Measurements from ENCODE around the gene FAM184A. TPM values are rescaled to one million over a fixed set of nuclear protein-coding genes. Genes with fewer than 3 reads are reported as not detected.

Gene FAM184A
- total and polyA plus RNA-seq, 2 of the 8 experiments (the other 6 are each of a cell fraction or from before 2014, with no cell fraction given), result 6.3 to 11.3 TPM

DNA sequence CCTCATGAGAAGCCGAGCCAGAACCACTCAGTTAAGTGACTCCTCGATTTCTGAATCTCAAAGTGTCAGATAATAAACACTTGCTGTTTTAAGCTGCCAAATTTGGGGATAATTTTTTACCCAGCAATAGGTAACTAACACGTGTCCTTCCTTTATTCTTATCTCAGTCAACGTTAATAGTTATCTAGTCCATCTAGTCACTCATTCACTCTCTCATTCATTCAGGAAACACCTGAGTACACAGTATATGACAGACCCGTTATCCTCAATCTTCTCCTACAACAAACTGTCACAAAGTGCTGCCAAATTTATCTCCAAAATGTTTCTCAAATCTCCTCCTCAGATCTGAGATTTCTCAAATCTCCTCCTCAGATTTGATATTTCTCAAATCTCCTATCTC is 13.1 kb downstream of the FAM184A start:
- H3K79me2 ChIP-seq (ENCODE audit: control insufficient read depth in 1 of 2, insufficient read depth in 2 of 2, low read length in 2 of 2), result no peaks in the 10 kb centered on the region
- H2BK20ac ChIP-seq (ENCODE audit: low read length), result no peak overlapping the region
- H4K91ac ChIP-seq (replicated peaks; ENCODE audit: insufficient read length, low read length), result no peak overlapping the region
- H3K27ac ChIP-seq (ENCODE audit: low read depth, low read length), result no peak overlapping the region
- H4K5ac ChIP-seq (ENCODE audit: insufficient read length, low read depth, low read length), result no peak overlapping the region
- no peak overlapping the region for H2BK120ac ChIP-seq (replicated peaks; ENCODE audit: low read depth, low read length)
- no peak overlapping the region for H2AK5ac ChIP-seq (ENCODE audit: low read depth, low read length)
- no peaks in the 10 kb centered on the region for H3K79me1 ChIP-seq (ENCODE audit: low read depth, low read length)
- H3K56ac ChIP-seq (replicated peaks; ENCODE audit: insufficient read length, low read depth, low read length), result no peak overlapping the region
- H3K4ac ChIP-seq (replicated peaks; ENCODE audit: insufficient read length, low read depth, low read length), result no peak overlapping the region
- H2BK5ac ChIP-seq (ENCODE audit: low read depth, low read length), result no peak overlapping the region
- no peaks in the 10 kb centered on the region for H3K9me3 ChIP-seq (ENCODE audit: insufficient read depth in 2 of 2, low read depth in 1 of 2, low read length in 1 of 2)
- H3K4me3 ChIP-seq (ENCODE audit: extremely low read depth in 1 of 4, insufficient read depth in 2 of 4, low read depth in 3 of 4, low read length in 4 of 4), result no peak overlapping the region
- no peaks in the 10 kb centered on the region for H4K20me1 ChIP-seq (replicated peaks in 1 of 2; ENCODE audit: control insufficient read depth in 1 of 2, insufficient read depth in 2 of 2, low read length in 2 of 2)
- H3K36me3 ChIP-seq (ENCODE audit: control insufficient read depth in 2 of 4, insufficient read depth in 4 of 4, low read length in 3 of 4), result no peaks in the 10 kb centered on the region
- no peak overlapping the region for H3K9ac ChIP-seq (replicated peaks in 1 of 4; ENCODE audit: extremely low read depth in 1 of 4, low read depth in 3 of 4, low read length in 3 of 4)
- FAIRE-seq (no peak), DNase-seq (ENCODE audit: low read depth in 1 of 2, low spot score in 2 of 2) (no peak)
- H4K8ac ChIP-seq (ENCODE audit: extremely low read depth, insufficient read depth, low read length), result no peak overlapping the region
- ChIA-PET CTCF (ENCODE audit: partially characterized antibody) (interaction anchor here (0.6 to 1.5 kb wide), 2 partner anchors 13 to 32 kb away, joined by 3 read pairs; no protein-coding TSS in a partner anchor), POLR2A (ENCODE audit: partially characterized antibody) (interaction anchor here (1.5 kb wide), 1 partner anchor 12 kb away, joined by 5 read pairs; the partner anchor contains the start of gene FAM184A)
- H3K4me1 ChIP-seq (replicated peaks in 1 of 4; ENCODE audit: control insufficient read depth in 3 of 4, insufficient read depth in 4 of 4, low read length in 3 of 4), result no peaks in the 10 kb centered on the region; a peak in 1 of 7 replicates
- no peak overlapping the region for H3K14ac ChIP-seq (ENCODE audit: insufficient read length)
- no peaks in the 10 kb centered on the region for H3K23me2 ChIP-seq (ENCODE audit: low read depth, low read length)
- no peak overlapping the region for H2BK15ac ChIP-seq (ENCODE audit: low read length)
- H2BK12ac ChIP-seq (ENCODE audit: low read depth, low read length), result no peak overlapping the region
- H3K23ac ChIP-seq (ENCODE audit: insufficient read length), result no peak overlapping the region
- H3K4me2 ChIP-seq (ENCODE audit: insufficient read depth in 1 of 2, low read depth in 2 of 2, low read length in 2 of 2), result no peak overlapping the region
- 86% methylated on average over 5 of the region's 5 CpGs; no CpG with 5 or more reads in 1 of the 2 experiments for WGBS, 2 experiments (ENCODE audit: extremely low coverage in 1 of 2, insufficient coverage in 1 of 2, insufficient read length in 1 of 2, insufficient replicate concordance in 2 of 2, low coverage in 1 of 2, low lambda C conversion rate in 2 of 2, missing lambda C conversion rate in 1 of 2)
- H3K18ac ChIP-seq (ENCODE audit: extremely low read depth, low read length), result no peak overlapping the region
- H3K27me3 ChIP-seq (replicated peaks in 1 of 4; ENCODE audit: control insufficient read depth in 3 of 4, extremely low read depth in 1 of 4, insufficient read depth in 3 of 4, low read length in 3 of 4), result no peaks in the 10 kb centered on the region
- H2AFZ ChIP-seq (ENCODE audit: low read length), result no peak overlapping the region
- TF ChIP-seq CTBP2 (IDR thresholded peaks at IDR 0.05; ENCODE audit: borderline replicate concordance, insufficient read depth, insufficient read length, low read length), result no peak
- TF ChIP-seq, protein P1, sequence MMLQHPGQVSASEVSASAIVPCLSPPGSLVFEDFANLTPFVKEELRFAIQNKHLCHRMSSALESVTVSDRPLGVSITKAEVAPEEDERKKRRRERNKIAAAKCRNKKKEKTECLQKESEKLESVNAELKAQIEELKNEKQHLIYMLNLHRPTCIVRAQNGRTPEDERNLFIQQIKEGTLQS (IDR thresholded peaks at IDR 0.05; ENCODE audit: insufficient read depth, low read depth, low read length), result no peak
- TF ChIP-seq BCL11A (IDR thresholded peaks at IDR 0.05; ENCODE audit: low read depth in 2 of 2, low read length in 2 of 2), result no peak
- no peak for TF ChIP-seq POU5F1 (IDR thresholded peaks at IDR 0.05; ENCODE audit: low read depth, low read length)
- TF ChIP-seq CEBPB (IDR thresholded peaks at IDR 0.05; ENCODE audit: low read depth, low read length), result no peak
- no peak for TF ChIP-seq RAD21 (IDR thresholded peaks at IDR 0.05 in 1 of 2, conservative IDR thresholded peaks at IDR 0.05 in 1 of 2; ENCODE audit: low read depth in 2 of 2, low read length in 2 of 2)
- TF ChIP-seq, protein P2, sequence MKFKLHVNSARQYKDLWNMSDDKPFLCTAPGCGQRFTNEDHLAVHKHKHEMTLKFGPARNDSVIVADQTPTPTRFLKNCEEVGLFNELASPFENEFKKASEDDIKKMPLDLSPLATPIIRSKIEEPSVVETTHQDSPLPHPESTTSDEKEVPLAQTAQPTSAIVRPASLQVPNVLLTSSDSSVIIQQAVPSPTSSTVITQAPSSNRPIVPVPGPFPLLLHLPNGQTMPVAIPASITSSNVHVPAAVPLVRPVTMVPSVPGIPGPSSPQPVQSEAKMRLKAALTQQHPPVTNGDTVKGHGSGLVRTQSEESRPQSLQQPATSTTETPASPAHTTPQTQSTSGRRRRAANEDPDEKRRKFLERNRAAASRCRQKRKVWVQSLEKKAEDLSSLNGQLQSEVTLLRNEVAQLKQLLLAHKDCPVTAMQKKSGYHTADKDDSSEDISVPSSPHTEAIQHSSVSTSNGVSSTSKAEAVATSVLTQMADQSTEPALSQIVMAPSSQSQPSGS (IDR thresholded peaks at IDR 0.05; ENCODE audit: low read length), result no peak
- TF ChIP-seq TAF7 (optimal IDR thresholded peaks at IDR 0.05; ENCODE audit: borderline replicate concordance, low read depth, low read length), result no peak
- TF ChIP-seq YY1 (IDR thresholded peaks at IDR 0.05; ENCODE audit: low read depth, low read length), result no peak
- no peak for TF ChIP-seq SIX5 (IDR thresholded peaks at IDR 0.05; ENCODE audit: low read depth, low read length)
- no peak for TF ChIP-seq ZNF274 (IDR thresholded peaks at IDR 0.05; ENCODE audit: borderline replicate concordance, extremely low read depth, low read length)
- TF ChIP-seq CBX8 (IDR thresholded peaks at IDR 0.05; ENCODE audit: borderline replicate concordance, low read depth, low read length), result no peak
